Transverse colon (tissue), 4 donors: ENCODE measurements around the gene ASTN1.

ENCODE experiments used
- EP300 ChIP-seq: sonication (generic); formaldehyde crosslinking; IDR thresholded peaks from one replicate; pipeline ENCODE4 v1.6.1; 2017; ENCODE audit warnings: antibody characterized with exemption, low read depth
- POLR2AphosphoS5 ChIP-seq, 3 donors: sonication (generic); formaldehyde crosslinking; IDR thresholded peaks; one replicate each; pipeline ENCODE4 v1.6.1; 2016; ENCODE audit warnings: antibody characterized with exemption in 3 of 3
- TF ChIP-seq, protein P1 (sequence below), 5 experiments: fragments of 200-600 bp in 3 of 5; fragments of 450-650 bp in 2 of 5; sonication (generic) in 3 of 5; IDR thresholded peaks; 1 replicate in 2 of 5; 2 replicates in 3 of 5; pipeline ENCODE4 v1.5.1; 2016 to 2017; ENCODE audit warnings: antibody characterized with exemption in 5 of 5, inconsistent platforms in 3 of 5, mild to moderate bottlenecking in 2 of 5, moderate library complexity in 1 of 5

- TF ChIP-seq EP300 = no peak
- TF ChIP-seq POLR2AphosphoS5 (IDR thresholded peaks at IDR 0.05) = no peak
- TF ChIP-seq, protein P1, sequence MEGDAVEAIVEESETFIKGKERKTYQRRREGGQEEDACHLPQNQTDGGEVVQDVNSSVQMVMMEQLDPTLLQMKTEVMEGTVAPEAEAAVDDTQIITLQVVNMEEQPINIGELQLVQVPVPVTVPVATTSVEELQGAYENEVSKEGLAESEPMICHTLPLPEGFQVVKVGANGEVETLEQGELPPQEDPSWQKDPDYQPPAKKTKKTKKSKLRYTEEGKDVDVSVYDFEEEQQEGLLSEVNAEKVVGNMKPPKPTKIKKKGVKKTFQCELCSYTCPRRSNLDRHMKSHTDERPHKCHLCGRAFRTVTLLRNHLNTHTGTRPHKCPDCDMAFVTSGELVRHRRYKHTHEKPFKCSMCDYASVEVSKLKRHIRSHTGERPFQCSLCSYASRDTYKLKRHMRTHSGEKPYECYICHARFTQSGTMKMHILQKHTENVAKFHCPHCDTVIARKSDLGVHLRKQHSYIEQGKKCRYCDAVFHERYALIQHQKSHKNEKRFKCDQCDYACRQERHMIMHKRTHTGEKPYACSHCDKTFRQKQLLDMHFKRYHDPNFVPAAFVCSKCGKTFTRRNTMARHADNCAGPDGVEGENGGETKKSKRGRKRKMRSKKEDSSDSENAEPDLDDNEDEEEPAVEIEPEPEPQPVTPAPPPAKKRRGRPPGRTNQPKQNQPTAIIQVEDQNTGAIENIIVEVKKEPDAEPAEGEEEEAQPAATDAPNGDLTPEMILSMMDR (IDR thresholded peaks at IDR 0.05) = no peak
Observed at GRCh38 chr1:176831150-176831549, 333.4 kb downstream of the ASTN1 start.
